GM12878 (cell line): Measurements from ENCODE around the gene MCEMP1. TPM values are rescaled to one million over a fixed set of nuclear protein-coding genes. Genes with fewer than 3 reads are reported as not detected.

Experiments
- DPF2 ChIP-seq: fragments of 450-650 bp; IDR thresholded peaks from 2 replicates; pipeline ENCODE4 v1.6.1; 2017; ENCODE audit warnings: mild to moderate bottlenecking
- HDAC2 ChIP-seq: fragments of 200-600 bp; sonication (generic); IDR thresholded peaks from 2 replicates; pipeline ENCODE4 v1.6.1; 2017
- IKZF2 ChIP-seq, 2 experiments: fragments of 450-650 bp; IDR thresholded peaks; 2 replicates each; pipeline ENCODE4 v1.6.1; 2017; ENCODE audit warnings: mild to moderate bottlenecking in 2 of 2, moderate library complexity in 2 of 2
- PAX8 ChIP-seq: fragments of 450-650 bp; IDR thresholded peaks from 2 replicates; pipeline ENCODE4 v1.6.1; 2017; ENCODE audit warnings: mild to moderate bottlenecking, moderate library complexity
- RAD21 ChIP-seq: IDR thresholded peaks from 2 replicates; pipeline ENCODE4 v1.6.1; 2011; ENCODE audit warnings: mild to moderate bottlenecking, low read depth, low read length, moderate library complexity; ENCODE audit not compliant: insufficient read depth
- RAD51 ChIP-seq: fragments of 450-650 bp; IDR thresholded peaks from 2 replicates; pipeline ENCODE4 v1.6.1; 2016; ENCODE audit warnings: moderate library complexity, mild to moderate bottlenecking, inconsistent platforms
- RELA ChIP-seq: fragments of 450-650 bp; IDR thresholded peaks from 2 replicates; pipeline ENCODE4 v1.8.0; 2014; ENCODE audit warnings: borderline replicate concordance; ENCODE audit not compliant: partially characterized antibody
- SP1 ChIP-seq: IDR thresholded peaks from one replicate; pipeline ENCODE4 v1.6.1; 2011; ENCODE audit warnings: low read depth, low read length
- SREBF1 ChIP-seq: IDR thresholded peaks from 2 replicates; pipeline ENCODE4 v1.6.1; 2012; ENCODE audit warnings: mild to moderate bottlenecking, low read length
- SRF ChIP-seq, 2 experiments: IDR thresholded peaks; 2 replicates each; pipeline ENCODE4 v1.6.1; 2011; ENCODE audit warnings: low read depth in 2 of 2, low read length in 2 of 2, mild to moderate bottlenecking in 1 of 2, moderate library complexity in 1 of 2
- STAT3 ChIP-seq: IDR thresholded peaks from 2 replicates; pipeline ENCODE4 v1.6.1; 2011; ENCODE audit warnings: low read depth, low read length, improper control_type of control experiment
- WRNIP1 ChIP-seq: IDR thresholded peaks from 2 replicates; pipeline ENCODE4 v1.6.1; 2011; ENCODE audit warnings: low read depth, low read length, improper control_type of control experiment, borderline replicate concordance
- ZNF207 ChIP-seq: fragments of 450-650 bp; IDR thresholded peaks from 2 replicates; pipeline ENCODE4 v1.6.1; 2014; ENCODE audit warnings: antibody characterized with exemption, mild to moderate bottlenecking, borderline replicate concordance
- ZNF24 ChIP-seq: fragments of 450-650 bp; IDR thresholded peaks from 2 replicates; pipeline ENCODE4 v1.6.1; 2017; ENCODE audit warnings: antibody characterized with exemption, mild to moderate bottlenecking
- polyA plus RNA-seq, 11 experiments: library from polyadenylated mRNA; depleted of rRNA in 4 of 11; unstranded in 6 of 11; stranded (reverse) in 5 of 11; fragments of >200 nt; fragmentation: Nextera tagmentation in 4 of 11; fragmentation: Illumina TruSeq in 1 of 11; extraction: Ambion mirVana in 4 of 11; extraction: Trizol in 1 of 11; gene quantifications; 1 replicate in 1 of 11; 2 replicates in 10 of 11; pipeline versions ENCODE4 v1.2.1 to v1.2.3, GENCODE V29; 2011 to 2016; ENCODE audit warnings: inconsistent platforms in 2 of 11, missing spikeins in 2 of 11, low read depth in 1 of 11
- total RNA-seq, 4 experiments: library from RNA; depleted of rRNA in 3 of 4; stranded (reverse); fragments of >200 nt in 3 of 4; fragmentation: Illumina TruSeq in 1 of 4; extraction: Trizol in 1 of 4; gene quantifications; 2 replicates each; pipeline versions ENCODE4 v1.2.1 to v1.2.3, GENCODE V29; 2013 to 2021
- TF ChIP-seq, protein P1 (sequence below): fragments of 150-350 bp; IDR thresholded peaks from 2 replicates; pipeline ENCODE4 v1.6.1; 2016; ENCODE audit warnings: low read depth, low read length
- TF ChIP-seq, protein P2 (sequence below): fragments of 450-650 bp; IDR thresholded peaks from 2 replicates; pipeline ENCODE4 v1.6.1; 2018; ENCODE audit warnings: borderline replicate concordance, mild to moderate bottlenecking; ENCODE audit not compliant: partially characterized antibody
- TF ChIP-seq, protein P3 (sequence below): IDR thresholded peaks from 2 replicates; pipeline ENCODE4 v1.6.1; 2011; ENCODE audit warnings: borderline replicate concordance, low read depth, mild to moderate bottlenecking, moderate library complexity, mixed read lengths, low read length; ENCODE audit not compliant: insufficient read depth; ENCODE audit errors: extremely low read length
- TF ChIP-seq, protein P4 (sequence below): IDR thresholded peaks from 2 replicates; pipeline ENCODE4 v1.6.1; 2012; ENCODE audit warnings: improper control_type of control experiment, low read depth, low read length; ENCODE audit not compliant: insufficient replicate concordance

Gene MCEMP1
- total and polyA plus RNA-seq, 10 of the 15 experiments (the other 5 are each of a cell fraction or from before 2014, with no cell fraction given) = 0.08 to 0.55 (median 0.26) TPM; not detected in 1

- TF ChIP-seq, protein P1, sequence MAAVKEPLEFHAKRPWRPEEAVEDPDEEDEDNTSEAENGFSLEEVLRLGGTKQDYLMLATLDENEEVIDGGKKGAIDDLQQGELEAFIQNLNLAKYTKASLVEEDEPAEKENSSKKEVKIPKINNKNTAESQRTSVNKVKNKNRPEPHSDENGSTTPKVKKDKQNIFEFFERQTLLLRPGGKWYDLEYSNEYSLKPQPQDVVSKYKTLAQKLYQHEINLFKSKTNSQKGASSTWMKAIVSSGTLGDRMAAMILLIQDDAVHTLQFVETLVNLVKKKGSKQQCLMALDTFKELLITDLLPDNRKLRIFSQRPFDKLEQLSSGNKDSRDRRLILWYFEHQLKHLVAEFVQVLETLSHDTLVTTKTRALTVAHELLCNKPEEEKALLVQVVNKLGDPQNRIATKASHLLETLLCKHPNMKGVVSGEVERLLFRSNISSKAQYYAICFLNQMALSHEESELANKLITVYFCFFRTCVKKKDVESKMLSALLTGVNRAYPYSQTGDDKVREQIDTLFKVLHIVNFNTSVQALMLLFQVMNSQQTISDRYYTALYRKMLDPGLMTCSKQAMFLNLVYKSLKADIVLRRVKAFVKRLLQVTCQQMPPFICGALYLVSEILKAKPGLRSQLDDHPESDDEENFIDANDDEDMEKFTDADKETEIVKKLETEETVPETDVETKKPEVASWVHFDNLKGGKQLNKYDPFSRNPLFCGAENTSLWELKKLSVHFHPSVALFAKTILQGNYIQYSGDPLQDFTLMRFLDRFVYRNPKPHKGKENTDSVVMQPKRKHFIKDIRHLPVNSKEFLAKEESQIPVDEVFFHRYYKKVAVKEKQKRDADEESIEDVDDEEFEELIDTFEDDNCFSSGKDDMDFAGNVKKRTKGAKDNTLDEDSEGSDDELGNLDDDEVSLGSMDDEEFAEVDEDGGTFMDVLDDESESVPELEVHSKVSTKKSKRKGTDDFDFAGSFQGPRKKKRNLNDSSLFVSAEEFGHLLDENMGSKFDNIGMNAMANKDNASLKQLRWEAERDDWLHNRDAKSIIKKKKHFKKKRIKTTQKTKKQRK = no peak
- peak; percentile 98 for TF ChIP-seq IKZF2 (IDR thresholded peaks at IDR 0.05)
- no peak for TF ChIP-seq SREBF1
- TF ChIP-seq, protein P2, sequence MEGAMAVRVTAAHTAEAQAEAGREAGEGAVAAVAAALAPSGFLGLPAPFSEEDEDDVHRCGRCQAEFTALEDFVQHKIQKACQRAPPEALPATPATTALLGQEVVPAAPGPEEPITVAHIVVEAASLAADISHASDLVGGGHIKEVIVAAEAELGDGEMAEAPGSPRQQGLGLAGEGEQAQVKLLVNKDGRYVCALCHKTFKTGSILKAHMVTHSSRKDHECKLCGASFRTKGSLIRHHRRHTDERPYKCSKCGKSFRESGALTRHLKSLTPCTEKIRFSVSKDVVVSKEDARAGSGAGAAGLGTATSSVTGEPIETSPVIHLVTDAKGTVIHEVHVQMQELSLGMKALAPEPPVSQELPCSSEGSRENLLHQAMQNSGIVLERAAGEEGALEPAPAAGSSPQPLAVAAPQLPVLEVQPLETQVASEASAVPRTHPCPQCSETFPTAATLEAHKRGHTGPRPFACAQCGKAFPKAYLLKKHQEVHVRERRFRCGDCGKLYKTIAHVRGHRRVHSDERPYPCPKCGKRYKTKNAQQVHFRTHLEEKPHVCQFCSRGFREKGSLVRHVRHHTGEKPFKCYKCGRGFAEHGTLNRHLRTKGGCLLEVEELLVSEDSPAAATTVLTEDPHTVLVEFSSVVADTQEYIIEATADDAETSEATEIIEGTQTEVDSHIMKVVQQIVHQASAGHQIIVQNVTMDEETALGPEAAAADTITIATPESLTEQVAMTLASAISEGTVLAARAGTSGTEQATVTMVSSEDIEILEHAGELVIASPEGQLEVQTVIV = no peak
- peak; percentile 76 for TF ChIP-seq RAD51
- no peak for TF ChIP-seq PAX8
- TF ChIP-seq, protein P3, sequence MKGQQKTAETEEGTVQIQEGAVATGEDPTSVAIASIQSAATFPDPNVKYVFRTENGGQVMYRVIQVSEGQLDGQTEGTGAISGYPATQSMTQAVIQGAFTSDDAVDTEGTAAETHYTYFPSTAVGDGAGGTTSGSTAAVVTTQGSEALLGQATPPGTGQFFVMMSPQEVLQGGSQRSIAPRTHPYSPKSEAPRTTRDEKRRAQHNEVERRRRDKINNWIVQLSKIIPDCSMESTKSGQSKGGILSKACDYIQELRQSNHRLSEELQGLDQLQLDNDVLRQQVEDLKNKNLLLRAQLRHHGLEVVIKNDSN = peak; percentile 43
- TF ChIP-seq ZNF24 = peak; percentile 64; the same call in 1 of the 2 replicates
- TF ChIP-seq SP1 = peak; percentile 87
- no peak for TF ChIP-seq WRNIP1
- peak; percentile 94 for TF ChIP-seq RELA
- TF ChIP-seq DPF2 = peak; percentile 95
- TF ChIP-seq, protein P4, sequence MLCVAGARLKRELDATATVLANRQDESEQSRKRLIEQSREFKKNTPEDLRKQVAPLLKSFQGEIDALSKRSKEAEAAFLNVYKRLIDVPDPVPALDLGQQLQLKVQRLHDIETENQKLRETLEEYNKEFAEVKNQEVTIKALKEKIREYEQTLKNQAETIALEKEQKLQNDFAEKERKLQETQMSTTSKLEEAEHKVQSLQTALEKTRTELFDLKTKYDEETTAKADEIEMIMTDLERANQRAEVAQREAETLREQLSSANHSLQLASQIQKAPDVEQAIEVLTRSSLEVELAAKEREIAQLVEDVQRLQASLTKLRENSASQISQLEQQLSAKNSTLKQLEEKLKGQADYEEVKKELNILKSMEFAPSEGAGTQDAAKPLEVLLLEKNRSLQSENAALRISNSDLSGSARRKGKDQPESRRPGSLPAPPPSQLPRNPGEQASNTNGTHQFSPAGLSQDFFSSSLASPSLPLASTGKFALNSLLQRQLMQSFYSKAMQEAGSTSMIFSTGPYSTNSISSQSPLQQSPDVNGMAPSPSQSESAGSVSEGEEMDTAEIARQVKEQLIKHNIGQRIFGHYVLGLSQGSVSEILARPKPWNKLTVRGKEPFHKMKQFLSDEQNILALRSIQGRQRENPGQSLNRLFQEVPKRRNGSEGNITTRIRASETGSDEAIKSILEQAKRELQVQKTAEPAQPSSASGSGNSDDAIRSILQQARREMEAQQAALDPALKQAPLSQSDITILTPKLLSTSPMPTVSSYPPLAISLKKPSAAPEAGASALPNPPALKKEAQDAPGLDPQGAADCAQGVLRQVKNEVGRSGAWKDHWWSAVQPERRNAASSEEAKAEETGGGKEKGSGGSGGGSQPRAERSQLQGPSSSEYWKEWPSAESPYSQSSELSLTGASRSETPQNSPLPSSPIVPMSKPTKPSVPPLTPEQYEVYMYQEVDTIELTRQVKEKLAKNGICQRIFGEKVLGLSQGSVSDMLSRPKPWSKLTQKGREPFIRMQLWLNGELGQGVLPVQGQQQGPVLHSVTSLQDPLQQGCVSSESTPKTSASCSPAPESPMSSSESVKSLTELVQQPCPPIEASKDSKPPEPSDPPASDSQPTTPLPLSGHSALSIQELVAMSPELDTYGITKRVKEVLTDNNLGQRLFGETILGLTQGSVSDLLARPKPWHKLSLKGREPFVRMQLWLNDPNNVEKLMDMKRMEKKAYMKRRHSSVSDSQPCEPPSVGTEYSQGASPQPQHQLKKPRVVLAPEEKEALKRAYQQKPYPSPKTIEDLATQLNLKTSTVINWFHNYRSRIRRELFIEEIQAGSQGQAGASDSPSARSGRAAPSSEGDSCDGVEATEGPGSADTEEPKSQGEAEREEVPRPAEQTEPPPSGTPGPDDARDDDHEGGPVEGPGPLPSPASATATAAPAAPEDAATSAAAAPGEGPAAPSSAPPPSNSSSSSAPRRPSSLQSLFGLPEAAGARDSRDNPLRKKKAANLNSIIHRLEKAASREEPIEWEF = no peak
- peak; percentile 52 for TF ChIP-seq RAD21
- TF ChIP-seq HDAC2 = no peak
- no peak for TF ChIP-seq STAT3
- TF ChIP-seq SRF (IDR thresholded peaks at IDR 0.05; ENCODE audit: low read depth in 2 of 2, low read length in 2 of 2) = 0 out of 4 replicates have a peak, but pooled peaks of 1 of the 2 experiments have one; percentile 55
- no peak for TF ChIP-seq ZNF207
These were observed 28.7 kb downstream of the MCEMP1 start (continued) for GRCh38 chr19:7705387-7706187.
